Measurements from ENCODE around the gene FSTL4. TPM values are rescaled to one million over a fixed set of nuclear protein-coding genes. Genes with fewer than 3 reads are reported as not detected.

Gene FSTL4
- total and polyA plus RNA-seq, 2 of the 13 experiments (the other 11 are each of a cell fraction or from before 2014, with no cell fraction given): 2.1 to 3.0 TPM

DNA sequence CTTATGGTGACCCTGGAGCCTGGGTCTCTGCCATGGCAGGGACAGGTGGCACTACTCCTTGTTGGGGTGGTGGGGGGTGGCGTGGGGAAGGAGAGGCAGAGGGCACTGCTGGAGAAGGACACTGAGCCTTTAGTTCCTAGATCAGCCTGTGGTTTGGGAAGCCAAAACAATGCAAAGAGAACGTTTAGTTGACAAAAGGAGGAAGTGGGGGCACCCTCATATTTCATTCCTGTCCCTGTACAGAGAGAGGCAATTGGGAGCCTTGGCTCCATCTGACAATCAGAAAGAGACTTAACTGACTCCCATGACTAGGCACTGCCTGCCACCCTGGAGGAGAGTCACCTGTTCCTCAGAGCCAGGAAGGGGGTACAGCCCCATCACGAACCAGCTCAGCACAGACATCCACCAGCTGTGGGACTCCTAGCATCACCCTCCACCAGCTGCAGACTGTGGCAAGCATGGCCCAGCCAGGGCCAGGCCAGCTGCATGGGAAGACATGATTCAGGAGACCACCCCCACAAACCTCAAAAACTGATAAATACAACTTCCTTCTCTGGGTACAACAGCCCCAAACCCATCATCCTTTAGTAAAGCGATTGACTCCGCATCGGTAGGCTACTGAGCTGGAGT, 303.1 kb downstream of the FSTL4 start:
- Histone ChIP-seq H3K27me3 (ENCODE audit: control insufficient read depth in 1 of 2, insufficient read depth in 2 of 2, low read length in 2 of 2) (peaks cover 0 to 14% of the 10 kb centered on the region in 2 experiments; a peak in 2 of 5 replicates), H3K9ac (ENCODE audit: insufficient read depth, low read depth, low read length) (no peak overlapping the region), H4K20me1 (ENCODE audit: insufficient read depth, low read length) (no peaks in the 10 kb centered on the region), H3K9me3 (ENCODE audit: low read length) (no peaks in the 10 kb centered on the region), H3K4me3 (replicated peaks in 1 of 3; ENCODE audit: insufficient read depth in 1 of 3, low read depth in 2 of 3, low read length in 3 of 3) (no peak overlapping the region), H3K4me1 (ENCODE audit: insufficient read depth, low read length) (peaks cover 10% of the 10 kb centered on the region), H3K36me3 (replicated peaks in 1 of 2; ENCODE audit: control insufficient read depth in 1 of 2, insufficient read depth in 2 of 2, low read length in 2 of 2) (no peaks in the 10 kb centered on the region), H3K4me2 (ENCODE audit: low read depth, low read length) (no peak overlapping the region), H3K27ac (ENCODE audit: extremely low read length, insufficient read depth, low read length) (no peak overlapping the region), H3K79me2 (ENCODE audit: insufficient read depth, low read length) (no peaks in the 10 kb centered on the region), H2AFZ (ENCODE audit: low read length) (no peak overlapping the region)
- ATAC-seq (no peak), DNase-seq (ENCODE audit: low spot score) (no peak), FAIRE-seq (no peak)
- 46% methylated on average over 6 of the region's 6 CpGs for WGBS (ENCODE audit: low lambda C conversion rate)
- no TSS peak for BruUV-seq (replicated peaks)
- intact Hi-C loops (cut with micrococcal nuclease; ENCODE audit: unreplicated experiment): no loop called here
- ChIA-PET CTCF (ENCODE audit: low intra/inter-chr PET ratio, low total read pairs) (no interaction called here), POLR2A (no interaction called here)
- in situ Hi-C loops (cut with HindIII; ENCODE audit: extremely low pct_ligation_motif_present, low pct_unique_long_range_greater_than_20kb): no loop called here
- TF ChIP-seq, protein P1, sequence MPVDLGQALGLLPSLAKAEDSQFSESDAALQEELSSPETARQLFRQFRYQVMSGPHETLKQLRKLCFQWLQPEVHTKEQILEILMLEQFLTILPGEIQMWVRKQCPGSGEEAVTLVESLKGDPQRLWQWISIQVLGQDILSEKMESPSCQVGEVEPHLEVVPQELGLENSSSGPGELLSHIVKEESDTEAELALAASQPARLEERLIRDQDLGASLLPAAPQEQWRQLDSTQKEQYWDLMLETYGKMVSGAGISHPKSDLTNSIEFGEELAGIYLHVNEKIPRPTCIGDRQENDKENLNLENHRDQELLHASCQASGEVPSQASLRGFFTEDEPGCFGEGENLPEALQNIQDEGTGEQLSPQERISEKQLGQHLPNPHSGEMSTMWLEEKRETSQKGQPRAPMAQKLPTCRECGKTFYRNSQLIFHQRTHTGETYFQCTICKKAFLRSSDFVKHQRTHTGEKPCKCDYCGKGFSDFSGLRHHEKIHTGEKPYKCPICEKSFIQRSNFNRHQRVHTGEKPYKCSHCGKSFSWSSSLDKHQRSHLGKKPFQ (CRISPR knock-in tag; IDR thresholded peaks at IDR 0.05; ENCODE audit: insufficient replicate concordance): no peak
- TF ChIP-seq NONO (IDR thresholded peaks at IDR 0.05) (no peak), NONO (CRISPR knock-in tag; conservative IDR thresholded peaks at IDR 0.05) (no peak), SRY (CRISPR knock-in tag; IDR thresholded peaks at IDR 0.05) (no peak), CENPT (CRISPR knock-in tag; IDR thresholded peaks at IDR 0.05; ENCODE audit: low read depth) (no peak), ZNF431 (CRISPR knock-in tag; IDR thresholded peaks at IDR 0.05; ENCODE audit: borderline replicate concordance, low read depth) (no peak), ZBTB20 (CRISPR knock-in tag; IDR thresholded peaks at IDR 0.05; ENCODE audit: borderline replicate concordance, low read depth) (no peak), ZSCAN31 (CRISPR knock-in tag; IDR thresholded peaks at IDR 0.05; ENCODE audit: low read depth) (no peak), SALL1 (CRISPR knock-in tag; IDR thresholded peaks at IDR 0.05) (no peak)
- TF ChIP-seq, protein P2, sequence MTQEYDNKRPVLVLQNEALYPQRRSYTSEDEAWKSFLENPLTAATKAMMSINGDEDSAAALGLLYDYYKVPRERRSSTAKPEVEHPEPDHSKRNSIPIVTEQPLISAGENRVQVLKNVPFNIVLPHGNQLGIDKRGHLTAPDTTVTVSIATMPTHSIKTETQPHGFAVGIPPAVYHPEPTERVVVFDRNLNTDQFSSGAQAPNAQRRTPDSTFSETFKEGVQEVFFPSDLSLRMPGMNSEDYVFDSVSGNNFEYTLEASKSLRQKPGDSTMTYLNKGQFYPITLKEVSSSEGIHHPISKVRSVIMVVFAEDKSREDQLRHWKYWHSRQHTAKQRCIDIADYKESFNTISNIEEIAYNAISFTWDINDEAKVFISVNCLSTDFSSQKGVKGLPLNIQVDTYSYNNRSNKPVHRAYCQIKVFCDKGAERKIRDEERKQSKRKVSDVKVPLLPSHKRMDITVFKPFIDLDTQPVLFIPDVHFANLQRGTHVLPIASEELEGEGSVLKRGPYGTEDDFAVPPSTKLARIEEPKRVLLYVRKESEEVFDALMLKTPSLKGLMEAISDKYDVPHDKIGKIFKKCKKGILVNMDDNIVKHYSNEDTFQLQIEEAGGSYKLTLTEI (CRISPR knock-in tag; conservative IDR thresholded peaks at IDR 0.05): no peak
- TF ChIP-seq, protein P3, sequence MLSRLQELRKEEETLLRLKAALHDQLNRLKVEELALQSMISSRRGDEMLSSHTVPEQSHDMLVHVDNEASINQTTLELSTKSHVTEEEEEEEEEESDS (CRISPR knock-in tag; IDR thresholded peaks at IDR 0.05; ENCODE audit: borderline replicate concordance): no peak
- TF ChIP-seq, protein P4, sequence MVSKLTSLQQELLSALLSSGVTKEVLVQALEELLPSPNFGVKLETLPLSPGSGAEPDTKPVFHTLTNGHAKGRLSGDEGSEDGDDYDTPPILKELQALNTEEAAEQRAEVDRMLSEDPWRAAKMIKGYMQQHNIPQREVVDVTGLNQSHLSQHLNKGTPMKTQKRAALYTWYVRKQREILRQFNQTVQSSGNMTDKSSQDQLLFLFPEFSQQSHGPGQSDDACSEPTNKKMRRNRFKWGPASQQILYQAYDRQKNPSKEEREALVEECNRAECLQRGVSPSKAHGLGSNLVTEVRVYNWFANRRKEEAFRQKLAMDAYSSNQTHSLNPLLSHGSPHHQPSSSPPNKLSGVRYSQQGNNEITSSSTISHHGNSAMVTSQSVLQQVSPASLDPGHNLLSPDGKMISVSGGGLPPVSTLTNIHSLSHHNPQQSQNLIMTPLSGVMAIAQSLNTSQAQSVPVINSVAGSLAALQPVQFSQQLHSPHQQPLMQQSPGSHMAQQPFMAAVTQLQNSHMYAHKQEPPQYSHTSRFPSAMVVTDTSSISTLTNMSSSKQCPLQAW (CRISPR knock-in tag; IDR thresholded peaks at IDR 0.05): no peak
- TF ChIP-seq, protein P5, sequence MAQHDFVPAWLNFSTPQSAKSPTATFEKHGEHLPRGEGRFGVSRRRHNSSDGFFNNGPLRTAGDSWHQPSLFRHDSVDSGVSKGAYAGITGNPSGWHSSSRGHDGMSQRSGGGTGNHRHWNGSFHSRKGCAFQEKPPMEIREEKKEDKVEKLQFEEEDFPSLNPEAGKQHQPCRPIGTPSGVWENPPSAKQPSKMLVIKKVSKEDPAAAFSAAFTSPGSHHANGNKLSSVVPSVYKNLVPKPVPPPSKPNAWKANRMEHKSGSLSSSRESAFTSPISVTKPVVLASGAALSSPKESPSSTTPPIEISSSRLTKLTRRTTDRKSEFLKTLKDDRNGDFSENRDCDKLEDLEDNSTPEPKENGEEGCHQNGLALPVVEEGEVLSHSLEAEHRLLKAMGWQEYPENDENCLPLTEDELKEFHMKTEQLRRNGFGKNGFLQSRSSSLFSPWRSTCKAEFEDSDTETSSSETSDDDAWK (CRISPR knock-in tag; IDR thresholded peaks at IDR 0.05): no peak
- TF ChIP-seq, protein P6, sequence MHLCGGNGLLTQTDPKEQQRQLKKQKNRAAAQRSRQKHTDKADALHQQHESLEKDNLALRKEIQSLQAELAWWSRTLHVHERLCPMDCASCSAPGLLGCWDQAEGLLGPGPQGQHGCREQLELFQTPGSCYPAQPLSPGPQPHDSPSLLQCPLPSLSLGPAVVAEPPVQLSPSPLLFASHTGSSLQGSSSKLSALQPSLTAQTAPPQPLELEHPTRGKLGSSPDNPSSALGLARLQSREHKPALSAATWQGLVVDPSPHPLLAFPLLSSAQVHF (CRISPR knock-in tag; IDR thresholded peaks at IDR 0.05): no peak
- TF ChIP-seq, protein P7, sequence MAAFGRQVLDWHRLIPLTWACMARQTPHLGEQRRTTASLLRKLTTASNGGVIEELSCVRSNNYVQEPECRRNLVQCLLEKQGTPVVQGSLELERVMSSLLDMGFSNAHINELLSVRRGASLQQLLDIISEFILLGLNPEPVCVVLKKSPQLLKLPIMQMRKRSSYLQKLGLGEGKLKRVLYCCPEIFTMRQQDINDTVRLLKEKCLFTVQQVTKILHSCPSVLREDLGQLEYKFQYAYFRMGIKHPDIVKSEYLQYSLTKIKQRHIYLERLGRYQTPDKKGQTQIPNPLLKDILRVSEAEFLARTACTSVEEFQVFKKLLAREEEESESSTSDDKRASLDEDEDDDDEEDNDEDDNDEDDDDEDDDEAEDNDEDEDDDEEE (CRISPR knock-in tag; IDR thresholded peaks at IDR 0.05): no peak

All from HepG2 (cell line).